CD4-positive, alpha-beta T cell (primary cell): ENCODE data around the gene SLMAP. TPM values are rescaled to one million over a fixed set of nuclear protein-coding genes. Genes with fewer than 3 reads are reported as not detected.
A peak's percentile ranks its signal among the peaks of the same experiment; 100 is the strongest.

Experiments used
- ATAC-seq: fragments of 200-7000 bp; cut with Tn5 transposase; one replicate; pipeline ENCODE4 v1.10.0; 2022; ENCODE audit warnings: mild to moderate bottlenecking; ENCODE audit not compliant: poor library complexity
- CTCF ChIA-PET: fragments of 350-600 bp; sonication (Branson Sonifier 250); formaldehyde crosslinking; loops from one replicate; lab custom pipeline; 2021; ENCODE audit warnings: antibody characterized with exemption, inconsistent platforms; lab: Charles Lee
- POLR2A ChIA-PET: fragments of 350-600 bp; sonication (Branson Sonifier 250); formaldehyde crosslinking; loops from one replicate; lab custom pipeline; 2021; ENCODE audit warnings: antibody characterized with exemption, inconsistent platforms; lab: Charles Lee
- DNase-seq, 14 experiments: peaks; one replicate each; pipeline ENCODE4 v3.0.0-alpha.2; 2013 to 2020; ENCODE audit warnings: mixed read lengths in 2 of 14
- H3K27ac ChIP-seq, 2 donors: one replicate each; pipeline versions ENCODE4 v1.5.1 to v1.7.0; 2013; ENCODE audit warnings: low read length in 2 of 2, low read depth in 1 of 2, mild to moderate bottlenecking in 1 of 2
- H3K27me3 ChIP-seq, 2 experiments: 1 replicate in 1 of 2; 2 replicates in 1 of 2; pipeline versions ENCODE4 v1.6.1 to v1.7.0; 2013; ENCODE audit warnings: low read length in 2 of 2, control low read depth in 1 of 2, mild to moderate bottlenecking in 1 of 2, moderate library complexity in 1 of 2; ENCODE audit not compliant: insufficient read depth in 2 of 2, control insufficient read depth in 1 of 2
- H3K36me3 ChIP-seq: one replicate; pipeline ENCODE4 v1.6.1; 2013; ENCODE audit warnings: low read length, control low read depth; ENCODE audit not compliant: insufficient read depth
- H3K4me1 ChIP-seq: one replicate; pipeline ENCODE4 v1.6.1; 2013; ENCODE audit warnings: low read length, control low read depth; ENCODE audit not compliant: insufficient read depth
- H3K4me3 ChIP-seq: one replicate; pipeline ENCODE4 v1.5.1; 2013; ENCODE audit warnings: mild to moderate bottlenecking, low read length, moderate library complexity
- H3K9me3 ChIP-seq, 2 experiments: 1 replicate in 1 of 2; 2 replicates in 1 of 2; pipeline versions ENCODE4 v1.6.1 to v1.7.0; 2013; ENCODE audit warnings: low read length in 2 of 2, mild to moderate bottlenecking in 2 of 2, control low read depth in 1 of 2, moderate library complexity in 1 of 2; ENCODE audit not compliant: control insufficient read depth in 1 of 2, insufficient read depth in 1 of 2
- H3K27ac Mint-ChIP-seq: one replicate; pipeline ENCODE4 v1.8.0; 2020; ENCODE audit warnings: mixed read lengths
- H3K27me3 Mint-ChIP-seq: one replicate; pipeline ENCODE4 v1.8.0; 2021; ENCODE audit warnings: mixed read lengths
- H3K36me3 Mint-ChIP-seq: one replicate; pipeline ENCODE4 v1.8.0; 2021; ENCODE audit warnings: low read depth, mixed read lengths
- H3K4me1 Mint-ChIP-seq: one replicate; pipeline ENCODE4 v1.8.0; 2021; ENCODE audit warnings: low read depth, mixed read lengths
- H3K4me3 Mint-ChIP-seq: one replicate; pipeline ENCODE4 v1.8.0; 2020; ENCODE audit warnings: mild to moderate bottlenecking, mixed read lengths
- H3K9me3 Mint-ChIP-seq: one replicate; pipeline ENCODE4 v1.8.0; 2020; ENCODE audit warnings: mixed read lengths
- intact Hi-C, 2 experiments: fragments of 100-400 bp; cut with DNase I in 1 of 2; cut with micrococcal nuclease in 1 of 2; formaldehyde crosslinking; loops; one replicate each; pipeline versions ENCODE4 v1.15.1 to v1.9.0; 2023 to 2025; cut with DNase I, micrococcal nuclease
- polyA plus RNA-seq, 2 donors: library from polyadenylated mRNA; unstranded; fragments of 120-200 nt; gene quantifications; one replicate each; pipeline ENCODE4 v1.2.1, GENCODE V29; 2013
- total RNA-seq, 174 experiments: library from RNA in 2 of 174; stranded (reverse) in 2 of 174; gene quantifications; one replicate each; pipeline ENCODE4 v1.2.3 and lab custom pipeline; 2021 to 2026
- TF ChIP-seq, protein P1 (sequence below): fragments of 200-600 bp; IDR thresholded peaks from one replicate; pipeline ENCODE4 v1.8.0; 2022; ENCODE audit warnings: antibody characterized with exemption, mild to moderate bottlenecking

SLMAP gene
- 10 to 100 TPM; 51.3 to 52.2 TPM for total RNA-seq
- 31.5 TPM for polyA plus RNA-seq (2013, experiment 1 of 2)
- polyA plus RNA-seq (2013, experiment 2 of 2): 36.7 TPM
- total RNA-seq (lab: John Stamatoyannopoulos, UW): 68.5 to 156 (median 99.1) reads per million in 172 experiments

DNA sequence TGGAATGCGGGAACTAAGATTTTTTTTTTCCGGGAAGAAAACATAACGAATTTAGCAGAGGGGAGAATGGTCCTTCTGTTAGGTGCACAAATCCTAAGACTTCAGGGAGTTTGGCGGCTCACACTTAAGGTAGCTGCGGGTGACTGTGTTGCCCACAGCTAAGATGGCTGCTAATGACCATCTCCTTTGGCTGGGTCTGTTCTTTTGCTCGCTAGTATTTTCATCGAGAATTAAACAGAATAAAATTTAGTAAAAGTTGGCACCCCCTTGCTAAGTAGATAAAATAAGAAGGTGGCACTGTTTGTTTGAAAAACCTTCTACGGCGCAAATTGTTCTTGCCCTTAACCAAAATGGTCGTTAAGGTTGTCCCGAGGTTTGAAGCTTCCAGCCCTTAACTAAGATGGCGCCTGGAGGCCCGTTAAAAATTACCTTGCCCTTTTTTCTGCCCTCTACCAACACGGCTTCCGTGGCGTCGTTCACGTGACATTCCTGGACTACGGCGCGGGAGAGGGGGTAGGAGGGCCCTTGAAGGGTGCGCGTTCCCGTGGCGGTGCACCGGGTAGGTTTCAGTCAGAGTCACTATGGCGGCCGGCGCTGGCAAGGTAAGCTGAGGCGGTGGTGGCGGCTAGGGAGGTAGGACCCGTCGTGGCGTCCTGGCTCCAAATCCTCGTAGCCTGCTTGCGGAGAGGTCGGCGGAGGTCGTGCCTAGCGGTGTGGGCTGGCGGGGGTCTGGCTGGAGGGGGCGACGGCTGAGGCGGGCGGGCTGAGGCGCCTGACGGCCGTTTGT, at the start of gene SLMAP:
TSS of gene SLMAP (plus strand) at position 569 of the 787 bp plus-strand sequence. CDS start 1,343 bp downstream, outside the sequence.
- peak; percentile 92 for ATAC-seq
- H3K27me3 Mint-ChIP-seq: no peaks in the 10 kb centered on the region
- POLR2A ChIA-PET: interaction anchor here (0.7 to 2.5 kb wide), 20 partner anchors 24 to 1199 kb away, joined by 3 to 52 read pairs (median 4); partner anchors contain the start of genes ARF4, CCDC66, DENND6A and HTD2

DNA sequence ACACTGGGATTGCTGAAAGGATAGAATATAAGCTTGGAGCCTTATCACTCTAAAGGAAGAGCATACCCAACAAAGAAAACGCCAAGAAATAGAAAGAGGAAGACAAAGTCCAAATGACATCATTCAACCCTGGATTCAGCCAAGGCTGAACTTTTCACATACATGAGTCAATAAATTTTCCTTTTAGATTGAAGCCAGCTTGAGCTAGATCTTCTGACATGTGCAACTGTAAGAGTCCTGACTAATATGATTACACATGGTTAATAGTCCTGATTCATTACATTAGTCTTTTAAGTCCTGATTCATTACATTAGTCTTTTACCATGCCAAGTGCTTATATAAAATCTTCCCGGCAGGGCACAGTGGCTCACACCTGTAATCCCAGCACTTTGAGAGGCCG, 49.6 kb upstream of the SLMAP start:
- Mint-ChIP-seq H3K27ac (no peak overlapping the region), H3K9me3 (no peaks in the 10 kb centered on the region), H3K27me3 (no peaks in the 10 kb centered on the region), H3K4me3 (no peak overlapping the region), H3K4me1 (no peaks in the 10 kb centered on the region), H3K36me3 (no peaks in the 10 kb centered on the region)
- H3K27me3 ChIP-seq: no peaks in the 10 kb centered on the region
- H3K4me3 ChIP-seq: no peak overlapping the region
- H3K27ac ChIP-seq: no peak overlapping the region
- ChIA-PET POLR2A (no interaction called here), CTCF (no interaction called here)
- DNase-seq: peak in 2 of 14 experiments; percentile 20 to 38
- intact Hi-C loops: no loop called here
- no peaks in the 10 kb centered on the region for H3K36me3 ChIP-seq
- no peaks in the 10 kb centered on the region for H3K4me1 ChIP-seq
- H3K9me3 ChIP-seq: no peaks in the 10 kb centered on the region
- TF ChIP-seq, protein P1, sequence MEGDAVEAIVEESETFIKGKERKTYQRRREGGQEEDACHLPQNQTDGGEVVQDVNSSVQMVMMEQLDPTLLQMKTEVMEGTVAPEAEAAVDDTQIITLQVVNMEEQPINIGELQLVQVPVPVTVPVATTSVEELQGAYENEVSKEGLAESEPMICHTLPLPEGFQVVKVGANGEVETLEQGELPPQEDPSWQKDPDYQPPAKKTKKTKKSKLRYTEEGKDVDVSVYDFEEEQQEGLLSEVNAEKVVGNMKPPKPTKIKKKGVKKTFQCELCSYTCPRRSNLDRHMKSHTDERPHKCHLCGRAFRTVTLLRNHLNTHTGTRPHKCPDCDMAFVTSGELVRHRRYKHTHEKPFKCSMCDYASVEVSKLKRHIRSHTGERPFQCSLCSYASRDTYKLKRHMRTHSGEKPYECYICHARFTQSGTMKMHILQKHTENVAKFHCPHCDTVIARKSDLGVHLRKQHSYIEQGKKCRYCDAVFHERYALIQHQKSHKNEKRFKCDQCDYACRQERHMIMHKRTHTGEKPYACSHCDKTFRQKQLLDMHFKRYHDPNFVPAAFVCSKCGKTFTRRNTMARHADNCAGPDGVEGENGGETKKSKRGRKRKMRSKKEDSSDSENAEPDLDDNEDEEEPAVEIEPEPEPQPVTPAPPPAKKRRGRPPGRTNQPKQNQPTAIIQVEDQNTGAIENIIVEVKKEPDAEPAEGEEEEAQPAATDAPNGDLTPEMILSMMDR: no peak
- ATAC-seq: no peak

More for the DNA sequence above, at the start of gene SLMAP:
- Histone ChIP-seq H3K4me3 (peak within 1 kb of the TSS; percentile 72), H3K9me3 (no peaks in the 10 kb centered on the region), H3K27me3 (no peaks in the 10 kb centered on the region), H3K27ac (peak within 1 kb of the TSS; percentile 82 to 87), H3K36me3 (peaks cover 12% of the 10 kb centered on the region), H3K4me1 (peaks cover 33% of the 10 kb centered on the region)
- TF ChIP-seq, protein P1: no peak
- intact Hi-C loops: loop anchor here (1.0 to 10.0 kb wide), 8 partner anchors 46 to 549 kb away; partner anchors contain the start of genes ARF4 (in 2 of the 2), PDE12 (in 2 of the 2), ABHD6 (in 1 of the 2) and HTD2 (in 1 of the 2)
- Mint-ChIP-seq H3K27ac (peak within 1 kb of the TSS; percentile 97), H3K4me1 (peaks cover 47% of the 10 kb centered on the region), H3K36me3 (peaks cover 35% of the 10 kb centered on the region), H3K9me3 (no peaks in the 10 kb centered on the region), H3K4me3 (peak within 1 kb of the TSS; percentile 97)
- peak; percentile 91 to 98 (median 94) for DNase-seq
- CTCF ChIA-PET: interaction anchor here (1.0 kb wide), 1 partner anchor 158 kb away, joined by 4 read pairs; the partner anchor contains the start of gene ARF4

GRCh38 chr3:57709031-57709430, 47.1 kb upstream of the SLMAP start:
- Histone ChIP-seq H3K27ac (no peak overlapping the region), H3K4me1 (no peaks in the 10 kb centered on the region), H3K9me3 (no peaks in the 10 kb centered on the region), H3K4me3 (no peak overlapping the region), H3K36me3 (no peaks in the 10 kb centered on the region), H3K27me3 (no peaks in the 10 kb centered on the region)
- Mint-ChIP-seq H3K4me3 (no peak overlapping the region), H3K36me3 (no peaks in the 10 kb centered on the region), H3K4me1 (no peaks in the 10 kb centered on the region), H3K27ac (no peak overlapping the region), H3K27me3 (no peaks in the 10 kb centered on the region), H3K9me3 (no peaks in the 10 kb centered on the region)
- ChIA-PET POLR2A (interaction anchor here (1.3 kb wide), 1 partner anchor 47 kb away, joined by 3 read pairs; the partner anchor contains the start of gene SLMAP), CTCF (no interaction called here)
- intact Hi-C loops: no loop called here
- TF ChIP-seq, protein P1: no peak
- no peak for ATAC-seq
- no peak for DNase-seq
